ENCODE data around the gene HP1BP3. TPM values are rescaled to one million over a fixed set of nuclear protein-coding genes. Genes with fewer than 3 reads are reported as not detected.

HP1BP3 gene
- total RNA-seq, 4 donors from 2014 or later: 221 to 322 (median 237) TPM

GRCh38 chr1:20726118-20726911 is 60.8 kb downstream of the HP1BP3 start:
- WGBS, 2 donors (ENCODE audit: low coverage in 1 of 2): no CpG with 5 or more reads among the region's 25 CpGs
- Histone ChIP-seq H3K27me3 (peaks cover 31% of the 10 kb centered on the region), H3K4me3 (no peak overlapping the region), H3K27ac (no peak overlapping the region), H3K4me1 (peaks cover 0 to 5% (median under 1%) of the 10 kb centered on the region in 3 donors), H3K9me3 (no peaks in the 10 kb centered on the region), H3K36me3 (no peaks in the 10 kb centered on the region)
- no peak for ATAC-seq
- TF ChIP-seq POLR2A (IDR thresholded peaks at IDR 0.05) (no peak), POLR2AphosphoS5 (IDR thresholded peaks at IDR 0.05) (no peak), CTCF (IDR thresholded peaks at IDR 0.05) (no peak), EP300 (IDR thresholded peaks at IDR 0.05) (no peak)

GRCh38 chr1:20725189-20726117 is 61.7 kb downstream of the HP1BP3 start:
- 58% methylated on average over 5 of the region's 29 CpGs; no CpG with 5 or more reads in 1 of the 2 donors for WGBS, 2 donors (ENCODE audit: low coverage in 1 of 2)
- Histone ChIP-seq H3K27me3 (peaks cover 22% of the 10 kb centered on the region), H3K36me3 (no peaks in the 10 kb centered on the region), H3K27ac (no peak overlapping the region), H3K4me1 (no peaks in the 10 kb centered on the region), H3K4me3 (no peak overlapping the region), H3K9me3 (no peaks in the 10 kb centered on the region)
- TF ChIP-seq CTCF (IDR thresholded peaks at IDR 0.05): no peak
- TF ChIP-seq EP300 (IDR thresholded peaks at IDR 0.05): no peak
- no peak for TF ChIP-seq POLR2A (IDR thresholded peaks at IDR 0.05)
- TF ChIP-seq POLR2AphosphoS5 (IDR thresholded peaks at IDR 0.05): no peak
- ATAC-seq: no peak

GRCh38 chr1:20724364-20725188 is 62.5 kb downstream of the HP1BP3 start:
- 85 to 100% methylated on average over 3 to 4 of the region's 17 CpGs for WGBS, 2 donors (ENCODE audit: low coverage in 1 of 2)
- Histone ChIP-seq H3K4me1 (no peaks in the 10 kb centered on the region), H3K9me3 (no peaks in the 10 kb centered on the region), H3K27ac (no peak overlapping the region), H3K36me3 (no peaks in the 10 kb centered on the region), H3K4me3 (no peak overlapping the region), H3K27me3 (peaks cover 13% of the 10 kb centered on the region)
- no peak for ATAC-seq
- TF ChIP-seq CTCF (IDR thresholded peaks at IDR 0.05) (no peak), POLR2AphosphoS5 (IDR thresholded peaks at IDR 0.05) (no peak), EP300 (IDR thresholded peaks at IDR 0.05) (no peak), POLR2A (IDR thresholded peaks at IDR 0.05) (no peak)

GRCh38 chr1:20723537-20724363 is 63.4 kb downstream of the HP1BP3 start:
- no peak for ATAC-seq

More at GRCh38 chr1:20723537-20724363, 63.4 kb downstream of the HP1BP3 start:
- Histone ChIP-seq H3K36me3 (no peaks in the 10 kb centered on the region), H3K9me3 (no peaks in the 10 kb centered on the region), H3K4me1 (no peaks in the 10 kb centered on the region), H3K4me3 (no peak overlapping the region), H3K27me3 (peaks cover 5% of the 10 kb centered on the region), H3K27ac (no peak overlapping the region)
- TF ChIP-seq POLR2AphosphoS5 (IDR thresholded peaks at IDR 0.05) (no peak), POLR2A (IDR thresholded peaks at IDR 0.05) (no peak), CTCF (IDR thresholded peaks at IDR 0.05) (no peak), EP300 (IDR thresholded peaks at IDR 0.05) (no peak)
- no CpG with 5 or more reads among the region's 35 CpGs for WGBS, 2 donors (ENCODE audit: low coverage in 1 of 2)

Data from gastroesophageal sphincter (tissue), 4 donors.